GM08714 (cell line): Measurements from ENCODE around the gene HSPA2.

Source experiments
- H3K4me3 ChIP-seq: fragments of 200-500 bp; sonication (Bioruptor generic); 2 replicates; pipeline ENCODE4 v1.5.1; 2014; ENCODE audit warnings: mild to moderate bottlenecking, low read length, inconsistent platforms
- ZNF274 ChIP-seq: IDR thresholded peaks from 2 replicates; pipeline ENCODE4 v1.6.1; 2012; ENCODE audit warnings: mild to moderate bottlenecking, low read depth, low read length

Gene HSPA2

GRCh38 chr14:64540208-64541202 lies at the start of gene HSPA2:
Gene HSPA2, plus strand, starts transcription at chr14:64540741. Its CDS starts 109 bp downstream, at chr14:64540850.
- TF ChIP-seq ZNF274 = no peak

GRCh38 chr14:64491637-64492036 lies 48.9 kb upstream of the HSPA2 start:
- no peak for TF ChIP-seq ZNF274
- no peak overlapping the region for H3K4me3 ChIP-seq

More at GRCh38 chr14:64540208-64541202, at the start of gene HSPA2:
- peak within 1 kb of the TSS; percentile 69 for H3K4me3 ChIP-seq

DNA sequence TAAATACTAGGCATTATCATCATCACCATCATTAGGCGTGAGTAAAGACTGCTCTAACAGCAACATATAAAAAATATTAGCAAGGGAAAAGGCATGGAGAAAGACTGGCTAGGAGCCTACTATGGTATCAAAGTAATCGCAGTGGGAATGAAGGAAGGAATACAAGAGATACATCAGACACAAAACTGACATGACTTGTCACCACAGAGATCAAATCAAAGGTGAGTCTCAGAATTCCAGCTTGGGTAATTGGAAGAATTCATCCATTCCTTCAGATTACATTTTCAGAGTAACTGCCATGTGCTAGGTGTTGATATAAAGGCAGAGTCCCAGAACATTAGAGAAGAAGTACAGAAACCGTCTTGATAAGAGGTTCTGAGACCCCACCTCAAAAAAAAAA lies 47.1 kb upstream of the HSPA2 start:
- H3K4me3 ChIP-seq = no peak overlapping the region
- TF ChIP-seq ZNF274 = no peak

- TF ChIP-seq ZNF274 = no peak
- no peak overlapping the region for H3K4me3 ChIP-seq
Observed at GRCh38 chr14:64495252-64495651, 45.3 kb upstream of the HSPA2 start.

DNA sequence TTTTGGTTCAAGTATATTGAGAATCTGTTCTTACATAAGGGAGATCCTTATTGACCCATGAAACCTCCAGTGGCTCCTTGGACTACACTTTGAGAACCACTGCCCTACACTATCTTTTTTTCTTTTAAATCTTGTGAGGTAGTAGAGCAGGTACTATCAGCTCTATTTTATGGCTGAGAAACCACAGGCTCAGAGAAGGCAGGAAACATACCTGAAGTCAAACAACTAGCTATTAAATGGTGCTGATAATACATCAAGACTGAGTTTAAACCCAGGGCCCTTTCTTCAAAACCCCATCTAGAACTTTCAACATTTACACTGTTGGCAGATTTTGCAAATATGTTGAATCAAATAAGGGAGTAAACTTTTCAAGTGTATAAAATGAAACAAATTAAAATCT lies 43.8 kb upstream of the HSPA2 start:
- H3K4me3 ChIP-seq = no peak overlapping the region
- no peak for TF ChIP-seq ZNF274

GRCh38 chr14:64500088-64500487 lies 40.5 kb upstream of the HSPA2 start:
- H3K4me3 ChIP-seq = no peak overlapping the region
- no peak for TF ChIP-seq ZNF274

GRCh38 chr14:64501411-64502171 lies 39.0 kb upstream of the HSPA2 start:
- TF ChIP-seq ZNF274 = no peak
- peak overlapping the region; percentile 93 for H3K4me3 ChIP-seq

- peak overlapping the region; percentile 93 for H3K4me3 ChIP-seq
- TF ChIP-seq ZNF274 = no peak
Observed at GRCh38 chr14:64502456-64502855, 38.1 kb upstream of the HSPA2 start.

- peak overlapping the region; percentile 93 for H3K4me3 ChIP-seq
- no peak for TF ChIP-seq ZNF274
Observed at GRCh38 chr14:64502887-64503433, 37.6 kb upstream of the HSPA2 start.

DNA sequence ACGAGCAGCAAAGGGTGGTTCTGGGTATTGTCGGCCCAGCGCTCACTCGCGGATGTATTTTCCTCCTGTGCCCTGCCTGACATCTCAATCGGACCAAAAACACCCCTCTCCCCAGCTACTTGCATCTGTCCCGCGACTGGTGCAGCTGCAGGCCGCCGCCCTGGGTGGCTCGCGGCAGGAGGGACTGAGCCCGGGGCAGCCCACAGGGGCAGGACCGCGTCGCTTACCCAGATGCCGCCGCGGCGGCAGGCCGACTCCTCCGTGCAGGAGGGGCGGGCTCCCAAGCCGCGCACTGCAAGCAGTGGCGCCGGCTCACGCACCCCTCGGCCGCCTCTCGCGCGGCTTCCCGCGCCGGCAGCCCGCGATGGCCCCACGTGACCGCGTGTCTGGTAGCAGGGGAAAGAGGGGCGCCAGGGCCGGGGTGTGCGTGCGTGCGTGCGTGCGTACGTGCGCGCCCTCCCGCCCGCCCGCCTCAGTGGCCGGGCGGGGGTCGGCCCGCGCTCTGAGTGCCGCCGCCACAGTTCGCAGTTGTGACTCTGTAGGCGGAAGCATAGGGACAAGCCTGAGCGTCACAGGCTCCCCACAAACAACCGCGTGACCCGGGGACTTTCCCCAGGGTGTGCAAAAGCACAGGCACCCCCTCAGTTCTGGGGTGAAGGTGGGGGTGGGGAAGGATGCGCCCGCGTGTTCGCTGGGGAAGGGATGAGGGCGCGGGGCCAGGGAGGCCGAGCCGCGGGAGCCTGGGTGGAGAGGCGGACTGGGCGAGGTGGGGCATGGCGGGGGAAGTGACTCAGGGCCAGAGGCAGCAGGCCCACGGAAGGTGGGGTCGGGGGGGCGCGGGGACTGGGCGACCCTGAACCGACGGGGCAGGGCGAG lies 36.9 kb upstream of the HSPA2 start, which contains the start of gene ZBTB25:
ZBTB25 (minus strand) TSS at position 405 of the 876 bp plus-strand sequence. CDS start 13,305 bp downstream, outside the sequence.
- peak within 1 kb of the TSS; percentile 93 for H3K4me3 ChIP-seq
- no peak for TF ChIP-seq ZNF274

GRCh38 chr14:64504310-64504896 lies 36.1 kb upstream of the HSPA2 start, which contains the start of gene ZBTB1:
Gene ZBTB1, plus strand, starts transcription at chr14:64504770. Its CDS starts 16,735 bp downstream, at chr14:64521505.
- peak within 1 kb of the TSS; percentile 93 for H3K4me3 ChIP-seq
- TF ChIP-seq ZNF274 = no peak

DNA sequence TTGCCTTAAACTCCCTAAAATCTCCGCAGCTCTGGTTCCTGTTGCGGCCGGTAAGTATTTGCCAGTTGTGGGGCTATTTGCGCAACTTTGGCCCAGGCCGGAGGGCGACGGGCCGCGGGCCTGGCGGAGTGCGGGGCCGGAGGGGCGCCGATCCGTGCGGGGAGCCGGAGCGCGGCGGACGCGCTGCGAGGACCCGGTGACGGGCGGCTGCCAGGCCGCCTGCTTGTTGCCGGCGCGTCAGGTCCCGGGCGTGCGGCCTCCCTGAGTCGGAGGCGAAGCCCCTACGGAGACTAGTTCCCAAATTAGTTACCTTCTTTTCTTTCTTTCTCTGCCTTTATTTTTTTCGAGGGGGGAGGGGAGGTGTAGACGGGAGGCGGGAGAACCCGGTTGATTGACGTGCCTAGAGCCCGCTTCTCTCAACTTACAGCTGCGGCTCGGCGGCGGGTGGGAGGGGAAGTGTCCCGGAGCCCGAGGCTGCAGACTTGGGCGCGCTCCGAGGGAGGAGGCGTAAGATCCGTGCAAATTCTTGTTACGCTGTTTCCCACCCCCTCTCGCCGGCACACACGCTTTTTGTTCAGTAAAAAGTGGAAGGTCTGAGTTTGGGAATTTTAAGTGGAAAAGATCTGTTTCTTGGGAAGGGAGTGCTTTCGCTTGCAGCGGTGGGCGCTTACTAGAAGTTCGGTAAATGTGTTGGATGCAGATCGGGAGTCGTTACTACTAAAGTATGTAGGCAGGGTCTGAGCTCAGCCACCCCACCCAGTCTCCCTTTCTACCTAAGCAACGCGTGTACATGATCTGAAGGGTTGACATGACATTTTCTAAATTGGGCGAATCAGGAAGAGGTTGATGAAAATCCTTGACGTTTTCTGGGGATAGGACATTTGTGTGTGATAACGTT lies 35.4 kb upstream of the HSPA2 start:
- peak overlapping the region; percentile 93 for H3K4me3 ChIP-seq
- no peak for TF ChIP-seq ZNF274
